Activated CD8-positive, alpha-beta memory T cell treated with anti-CD3 and anti-CD28 coated beads for 36 hours (primary cell): ENCODE data around the gene THAP6. TPM values are rescaled to one million over a fixed set of nuclear protein-coding genes. Genes with fewer than 3 reads are reported as not detected.
"Not testable (repeated sequence)": the region's sequence is repeated elsewhere in the genome, so short reads cannot be mapped to it uniquely, and the experiment has no call there.

ENCODE experiments used
- CTCF ChIA-PET: fragments of 350-600 bp; sonication (Branson Sonifier 250); formaldehyde crosslinking; loops from one replicate; lab custom pipeline; 2021; ENCODE audit warnings: antibody characterized with exemption; lab: Charles Lee
- POLR2A ChIA-PET: fragments of 350-600 bp; sonication (Branson Sonifier 250); formaldehyde crosslinking; loops from one replicate; lab custom pipeline; 2021; ENCODE audit warnings: antibody characterized with exemption; lab: Charles Lee
- total RNA-seq, 2 experiments: library from RNA; stranded (reverse); gene quantifications; one replicate each; pipeline ENCODE4 v1.2.3, GENCODE V29; 2021

THAP6 gene
- total RNA-seq, 2 experiments from 2014 or later, result 20.1 to 20.8 TPM

DNA sequence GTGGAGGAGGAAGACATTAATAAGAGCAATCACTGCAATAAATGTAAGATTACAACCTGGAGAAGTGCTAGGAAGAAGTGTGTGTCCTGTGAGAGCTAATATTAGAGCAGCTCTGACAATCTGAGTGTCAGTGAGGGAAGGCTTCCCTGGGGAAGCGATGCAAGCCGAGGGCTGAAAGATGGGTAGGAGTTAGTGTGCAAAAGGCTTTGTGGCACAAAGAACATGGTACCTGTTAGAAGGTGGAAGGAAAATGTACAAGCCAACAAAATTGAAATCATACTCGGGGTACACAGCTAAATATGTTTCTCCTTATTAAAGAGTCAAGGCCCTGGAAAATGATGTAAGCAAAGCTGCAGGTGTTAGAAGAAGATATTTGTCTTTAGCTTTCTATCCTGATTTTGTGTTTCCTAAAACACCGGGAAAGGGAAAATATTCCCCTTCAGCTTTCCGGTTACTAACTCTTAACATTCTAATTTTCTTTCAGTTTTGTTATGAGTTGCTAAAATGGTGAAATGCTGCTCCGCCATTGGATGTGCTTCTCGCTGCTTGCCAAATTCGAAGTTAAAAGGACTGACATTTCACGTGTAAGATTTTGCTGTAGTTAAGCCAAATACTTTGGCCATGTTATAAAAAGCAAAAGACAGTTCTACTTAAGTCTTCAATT lies 808 bp downstream of the THAP6 start:
- ChIA-PET POLR2A (interaction anchor here (0.8 kb wide), 1 partner anchor 139 kb away, joined by 3 read pairs; no protein-coding TSS in a partner anchor), CTCF (interaction anchor here (0.6 to 1.0 kb wide), 3 partner anchors 56 to 145 kb away, joined by 3 to 4 read pairs (median 4); no protein-coding TSS in a partner anchor)

DNA sequence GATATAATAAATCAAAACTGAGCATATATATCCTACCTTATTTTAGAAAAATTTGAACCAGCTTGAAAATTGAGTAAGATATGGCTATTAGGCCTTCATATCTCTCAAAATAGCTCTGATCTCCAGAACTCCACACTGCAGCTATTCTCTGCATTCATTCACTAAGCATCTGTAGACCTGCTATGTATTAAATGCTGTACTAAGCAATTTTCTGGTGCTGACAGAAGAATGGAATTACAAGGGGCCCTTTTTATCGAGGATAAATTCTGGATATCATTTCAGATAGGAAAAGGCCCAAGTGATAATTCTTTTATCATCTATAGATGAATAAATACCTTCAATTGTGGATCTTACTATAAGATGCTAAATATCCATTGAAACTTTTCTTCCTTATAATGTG lies 1.9 kb downstream of the THAP6 start:
- ChIA-PET CTCF (no interaction called here), POLR2A (no interaction called here)

DNA sequence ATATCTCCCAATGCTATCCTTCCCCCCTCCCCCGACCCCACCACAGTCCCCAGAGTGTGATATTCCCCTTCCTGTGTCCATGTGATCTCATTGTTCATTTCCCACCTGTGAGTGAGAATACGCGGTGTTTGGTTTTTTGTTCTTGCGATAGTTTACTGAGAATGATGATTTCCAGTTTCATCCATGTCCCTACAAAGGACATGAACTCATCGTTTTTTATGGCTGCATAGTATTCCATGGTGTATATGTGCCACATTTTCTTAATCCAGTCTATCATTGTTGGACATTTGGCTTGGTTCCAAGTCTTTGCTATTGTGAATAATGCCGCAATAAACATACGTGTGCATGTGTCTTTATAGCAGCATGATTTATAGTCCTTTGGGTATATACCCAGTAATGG lies 5.2 kb downstream of the THAP6 start:
- POLR2A ChIA-PET, CTCF ChIA-PET: not testable (repeated sequence)

DNA sequence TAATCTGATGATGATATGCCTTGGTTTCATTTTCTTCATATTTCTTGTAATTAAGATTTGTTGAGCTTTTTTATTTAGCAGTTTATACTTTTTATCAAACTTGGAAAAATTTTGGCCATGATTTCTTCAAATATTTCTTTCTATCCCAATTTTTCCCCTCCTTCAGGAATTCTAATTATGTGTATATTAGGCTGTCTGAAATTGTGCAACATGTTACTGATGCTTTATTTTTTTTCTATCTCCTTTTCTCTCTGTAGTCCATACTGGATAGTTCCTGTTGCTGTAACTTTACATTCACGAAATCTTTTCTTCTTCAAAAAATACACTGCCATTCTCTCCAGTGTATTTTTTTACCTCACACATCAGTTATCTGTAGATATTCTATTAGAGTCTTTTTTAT lies 10.8 kb downstream of the THAP6 start:
- ChIA-PET POLR2A (interaction anchor here (0.7 kb wide), 1 partner anchor 143 kb away, joined by 3 read pairs; no protein-coding TSS in a partner anchor), CTCF (no interaction called here)

DNA sequence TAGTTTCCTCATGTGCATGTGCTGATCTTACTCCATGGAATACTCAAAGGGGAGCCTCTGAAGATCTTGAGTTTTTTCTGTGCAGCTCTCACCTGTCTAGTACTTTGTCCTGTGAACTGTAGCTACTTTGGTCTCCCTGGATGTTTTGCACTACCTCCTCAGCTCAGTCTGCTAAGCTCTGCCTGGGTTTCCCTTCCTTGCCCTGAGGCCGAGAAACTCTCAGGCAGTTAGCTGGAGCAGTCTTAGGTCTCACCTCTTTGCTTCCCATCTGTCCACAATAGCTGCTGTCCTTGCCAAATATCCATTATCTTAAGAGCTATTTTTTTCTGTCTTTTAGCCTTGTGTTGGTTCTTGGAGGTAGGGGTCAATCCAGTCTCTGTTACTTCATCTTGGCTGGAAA lies 11.6 kb downstream of the THAP6 start:
- CTCF ChIA-PET, result no interaction called here
- POLR2A ChIA-PET, result no interaction called here

DNA sequence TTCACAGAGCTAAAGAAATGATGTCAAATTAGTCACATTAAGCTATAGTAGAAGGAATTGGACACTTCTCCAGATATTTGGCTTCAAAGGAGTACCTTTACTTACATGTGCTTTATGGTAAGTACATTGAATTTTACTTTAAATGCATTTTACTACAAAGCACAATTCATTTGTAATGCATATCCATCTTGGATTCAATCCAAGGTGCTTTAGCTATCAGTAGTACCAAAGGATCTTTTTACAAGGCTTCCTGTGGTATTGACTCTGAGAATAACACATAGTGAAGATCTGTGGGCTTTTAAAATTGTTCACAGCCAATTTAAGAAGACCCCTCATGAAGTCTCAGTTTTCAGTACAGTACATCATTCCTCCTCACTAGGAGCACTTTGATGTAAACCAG lies 13.2 kb downstream of the THAP6 start:
- ChIA-PET POLR2A (no interaction called here), CTCF (no interaction called here)

DNA sequence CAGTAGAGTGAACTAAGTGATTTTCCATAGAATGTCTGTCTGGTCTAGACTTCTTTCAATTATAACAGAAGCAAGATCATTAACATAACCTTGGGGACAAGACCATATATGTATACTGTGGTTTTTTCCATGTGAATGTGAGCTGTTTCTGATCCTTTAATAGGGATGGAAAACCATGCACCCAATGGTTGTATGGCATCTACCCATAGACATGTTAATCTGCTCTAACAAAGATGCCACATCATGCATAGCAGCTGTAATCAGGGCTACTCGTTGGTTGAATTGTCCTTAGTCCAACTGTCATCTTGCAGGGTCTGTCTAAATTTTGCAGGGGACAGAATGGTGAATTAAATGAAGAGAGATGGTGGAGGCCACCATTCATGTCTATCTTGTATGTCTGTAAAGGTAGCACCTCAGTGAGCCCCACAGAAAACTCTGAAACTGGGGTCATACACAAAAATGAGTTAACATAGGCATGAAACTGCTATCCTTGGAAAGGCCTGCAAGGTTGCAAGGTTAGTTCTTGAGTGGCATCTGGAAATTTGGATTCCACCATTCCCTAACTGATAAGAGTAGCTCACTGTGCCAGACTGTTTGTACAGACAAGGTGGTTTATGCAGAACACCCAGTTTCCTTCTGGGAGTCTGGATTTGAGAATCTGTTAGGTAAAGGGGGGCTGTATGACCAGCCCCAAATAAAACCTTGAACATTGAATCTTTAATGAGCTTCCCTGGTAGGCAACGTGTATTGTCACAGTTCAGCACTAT lies 16.5 kb downstream of the THAP6 start:
- CTCF ChIA-PET, result no interaction called here
- POLR2A ChIA-PET, result no interaction called here

DNA sequence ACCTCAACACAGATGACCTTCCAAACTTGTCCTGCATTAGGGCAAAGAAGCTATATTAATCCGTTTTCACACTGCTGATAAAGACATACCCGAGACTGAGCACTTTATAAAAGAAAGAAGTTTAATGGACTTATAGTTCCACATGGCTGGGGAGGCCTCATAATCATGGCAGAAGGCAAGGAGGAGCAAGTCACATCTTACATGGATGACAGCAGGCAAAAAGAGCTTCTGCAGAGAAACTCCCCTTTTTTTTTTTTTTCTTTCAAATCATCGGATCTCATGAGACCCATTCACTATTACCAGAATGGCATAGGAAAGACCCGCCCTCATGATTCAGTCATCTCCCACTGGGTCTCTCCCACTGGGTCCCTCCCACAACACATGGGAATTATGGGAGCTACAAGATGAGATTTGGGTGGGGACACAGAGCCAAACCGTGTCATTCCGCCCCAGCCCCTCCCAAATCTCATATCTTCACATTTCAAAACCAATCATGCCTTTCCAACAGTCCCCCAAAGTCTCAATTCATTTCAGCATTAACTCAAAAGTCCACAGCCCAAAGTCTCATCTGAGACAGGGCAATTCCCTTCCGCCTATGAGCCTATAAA lies 17.4 kb downstream of the THAP6 start:
- POLR2A ChIA-PET, CTCF ChIA-PET: not testable (repeated sequence)

DNA sequence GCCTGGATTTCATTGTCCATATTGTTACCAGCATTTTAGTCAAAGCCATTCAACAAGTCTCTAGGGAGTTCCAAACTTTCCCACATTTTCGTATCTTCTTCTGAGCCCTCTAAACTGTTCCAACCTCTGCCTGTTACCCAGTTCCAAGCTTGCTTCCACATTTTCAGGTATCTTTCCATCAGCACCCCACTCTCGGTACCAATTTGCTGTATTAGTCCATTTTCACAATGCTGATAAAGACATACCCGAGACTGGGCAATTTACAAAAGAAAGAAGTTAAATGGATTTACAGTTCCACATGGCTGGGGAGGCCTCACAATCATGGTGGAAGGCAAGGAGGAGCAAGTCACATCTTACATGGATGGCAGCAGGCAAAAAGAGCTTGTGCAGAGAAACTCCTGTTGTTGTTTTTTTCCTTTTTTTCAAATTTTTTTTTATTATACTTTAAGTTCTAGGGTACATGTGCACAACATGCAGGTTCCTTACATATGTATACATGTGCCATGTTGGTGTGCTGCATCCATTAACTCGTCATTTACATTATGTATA lies 19.1 kb downstream of the THAP6 start:
- POLR2A ChIA-PET, CTCF ChIA-PET: not testable (repeated sequence)

DNA sequence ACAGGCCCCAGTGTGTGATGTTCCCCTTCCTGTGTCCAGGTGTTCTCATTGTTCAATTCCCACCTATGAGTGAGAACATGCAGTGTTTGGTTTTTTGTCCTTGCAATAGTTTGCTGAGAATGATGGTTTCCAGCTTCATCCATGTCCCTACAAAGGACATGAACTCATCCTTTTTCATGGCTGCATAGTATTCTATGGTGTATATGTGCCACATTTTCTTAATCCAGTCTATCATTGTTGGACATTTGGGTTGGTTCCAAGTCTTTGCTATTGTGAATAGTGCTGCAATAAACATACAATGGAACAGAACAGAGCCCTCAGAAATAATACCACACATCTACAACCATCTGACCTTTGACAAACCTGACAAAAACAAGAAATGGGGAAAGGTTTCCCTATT lies 19.7 kb downstream of the THAP6 start:
- CTCF ChIA-PET, POLR2A ChIA-PET: not testable (repeated sequence)

DNA sequence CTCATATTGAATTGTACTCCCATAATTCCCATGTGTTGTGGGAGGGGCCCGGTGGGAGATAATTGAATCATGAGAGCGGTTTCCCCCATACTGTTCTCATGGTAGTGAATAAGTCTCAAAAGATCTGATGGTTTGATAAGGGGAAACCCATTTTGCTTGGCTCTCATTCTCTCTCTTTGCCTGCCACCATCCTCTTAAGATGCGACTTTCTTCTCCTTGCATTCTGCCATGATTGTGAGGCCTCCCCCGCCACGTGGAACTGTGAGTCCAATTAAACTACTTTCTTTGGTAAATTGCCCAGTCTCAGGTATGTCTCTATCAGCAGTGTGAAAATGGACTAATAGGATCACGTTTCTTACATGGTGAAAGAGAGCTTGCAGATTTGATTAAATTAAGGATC lies 23.0 kb downstream of the THAP6 start:
- POLR2A ChIA-PET, CTCF ChIA-PET: not testable (repeated sequence)

DNA sequence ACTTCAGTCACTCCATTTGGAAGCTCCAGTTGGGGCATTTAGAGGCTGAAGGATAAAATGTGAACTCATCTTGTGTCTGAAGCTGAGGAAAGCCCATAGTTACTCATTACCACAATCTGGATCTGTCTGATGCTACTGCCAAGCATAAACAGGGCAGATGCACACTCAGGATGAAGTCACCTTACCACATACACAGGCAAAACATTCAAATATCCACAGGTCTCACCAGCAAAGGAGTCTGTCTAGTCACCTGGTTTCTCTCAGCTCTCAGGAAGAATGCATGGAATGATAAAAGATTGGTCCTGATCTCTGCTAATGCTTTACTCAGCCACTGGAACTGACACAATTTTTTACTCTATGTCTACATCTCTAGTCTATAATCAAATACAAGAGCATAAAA lies 28.6 kb downstream of the THAP6 start:
- CTCF ChIA-PET, result interaction anchor here (0.7 kb wide), 1 partner anchor 39 kb away, joined by 3 read pairs; no protein-coding TSS in a partner anchor
- POLR2A ChIA-PET, result no interaction called here

DNA sequence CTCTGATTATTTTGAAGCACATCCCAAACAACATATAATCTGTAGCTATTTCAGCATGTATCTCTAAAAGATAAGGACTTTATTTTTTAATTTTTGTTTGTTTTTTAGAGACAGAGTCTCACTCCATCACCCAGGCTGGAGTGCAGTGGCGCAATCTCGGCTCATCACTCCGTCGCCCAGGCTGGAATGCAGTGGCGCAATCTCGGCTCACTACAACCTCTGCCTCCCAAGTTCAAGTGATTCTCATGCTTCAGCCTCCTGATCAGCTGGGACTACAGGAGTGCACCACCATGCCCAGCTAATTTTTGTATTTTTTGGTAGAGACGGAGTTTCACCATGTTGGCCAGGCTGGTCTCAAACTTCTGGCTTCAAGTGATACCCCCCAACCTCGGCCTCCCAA lies 29.9 kb downstream of the THAP6 start:
- CTCF ChIA-PET, POLR2A ChIA-PET: not testable (repeated sequence)

DNA sequence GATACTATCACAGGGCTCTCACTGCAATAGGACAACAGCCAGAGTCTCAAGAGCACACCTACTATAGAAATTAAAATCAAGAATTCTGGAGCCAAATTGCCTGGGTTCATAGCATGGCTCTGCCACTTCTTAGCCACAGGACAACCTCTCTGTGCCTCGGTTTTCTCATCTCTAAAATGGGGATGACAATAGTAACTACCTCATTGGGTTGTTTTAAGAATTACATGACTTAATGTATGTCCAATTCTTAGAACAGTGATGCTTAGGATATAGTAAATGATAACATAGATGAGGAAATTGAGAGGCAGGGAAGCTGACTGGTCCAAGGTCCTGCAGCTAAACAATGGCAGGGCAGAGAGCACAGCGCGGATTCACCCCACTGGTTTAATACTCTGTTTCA lies 30.6 kb downstream of the THAP6 start:
- CTCF ChIA-PET, result no interaction called here
- POLR2A ChIA-PET, result no interaction called here

DNA sequence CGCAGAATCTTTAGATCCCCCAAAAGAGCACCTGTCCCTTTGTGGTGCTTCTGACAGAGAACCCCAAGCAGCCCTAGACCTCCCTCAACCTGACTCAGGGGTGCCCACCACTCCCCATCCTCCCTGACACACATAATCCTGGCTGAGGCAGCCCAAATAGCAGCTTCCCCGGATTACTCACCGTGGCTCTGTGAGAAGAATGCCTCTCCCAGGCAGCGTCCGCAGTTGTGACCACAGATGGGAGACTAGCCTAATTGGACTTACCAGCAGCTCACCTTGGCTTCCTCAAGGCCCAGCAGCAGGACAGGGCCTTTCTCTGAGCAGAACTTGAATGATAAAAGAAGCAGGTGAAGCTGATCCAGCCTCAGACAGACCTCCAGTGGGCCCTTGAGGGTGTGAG lies 31.3 kb downstream of the THAP6 start:
- POLR2A ChIA-PET, result no interaction called here
- CTCF ChIA-PET, result no interaction called here

DNA sequence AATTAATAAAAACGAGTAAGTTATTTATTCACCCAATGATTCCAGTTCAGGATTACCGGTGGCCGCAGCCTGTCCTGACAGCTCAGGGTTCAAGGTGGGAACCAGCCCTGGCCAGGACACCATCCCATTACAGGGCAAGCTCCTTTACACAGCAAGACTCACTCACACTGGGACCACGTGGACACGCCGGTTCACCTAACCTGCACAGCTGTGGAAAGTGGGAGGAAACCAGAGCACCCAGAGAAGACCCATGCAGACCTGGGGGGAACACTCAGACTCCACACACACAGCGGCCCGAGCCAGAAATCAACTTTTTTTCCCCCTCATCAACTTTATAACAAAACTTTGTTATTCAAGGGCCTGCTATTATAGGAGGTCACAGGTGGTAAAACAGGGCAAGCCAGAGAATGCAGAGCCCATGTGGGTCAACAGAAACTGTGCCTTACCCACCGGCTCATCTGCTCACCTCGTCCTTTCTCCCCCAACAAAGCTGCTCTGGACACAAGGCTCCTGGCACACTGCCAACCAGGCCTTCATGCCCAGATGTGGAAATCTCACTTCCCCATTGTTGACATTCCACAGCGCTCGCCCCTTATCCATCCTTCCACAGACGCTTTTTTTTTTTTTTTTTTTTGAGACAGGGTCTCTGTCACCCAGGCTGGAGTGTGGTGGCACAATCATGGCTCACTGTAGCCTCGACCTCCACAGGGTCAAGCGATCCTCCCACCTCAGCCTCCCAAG lies 33.5 kb downstream of the THAP6 start:
- CTCF ChIA-PET, result interaction anchor here (0.7 kb wide), 2 partner anchors 258 to 300 kb away, joined by 3 to 7 read pairs; no protein-coding TSS in a partner anchor
- POLR2A ChIA-PET, result interaction anchor here (0.7 kb wide), 1 partner anchor 9 kb away, joined by 8 read pairs; no protein-coding TSS in a partner anchor

DNA sequence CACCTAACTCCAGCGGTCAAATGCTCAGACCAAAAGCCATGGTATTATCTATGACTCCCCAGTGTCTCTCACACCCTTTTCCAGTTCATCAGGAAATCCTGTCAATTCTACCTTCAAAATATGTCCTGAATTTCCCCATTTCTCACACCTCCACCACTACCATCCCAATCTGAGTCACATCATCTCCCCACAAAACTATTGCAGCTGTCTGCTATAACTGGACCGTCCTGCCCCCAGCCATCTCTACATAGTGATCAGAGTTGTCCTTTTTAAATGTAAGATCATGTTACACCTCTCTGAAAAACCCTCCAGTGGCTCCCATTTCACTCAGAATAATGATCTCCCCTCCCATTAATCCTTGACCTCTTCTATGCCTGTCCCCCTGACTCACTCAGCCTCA lies 34.7 kb downstream of the THAP6 start:
- POLR2A ChIA-PET, result no interaction called here
- CTCF ChIA-PET, result no interaction called here

DNA sequence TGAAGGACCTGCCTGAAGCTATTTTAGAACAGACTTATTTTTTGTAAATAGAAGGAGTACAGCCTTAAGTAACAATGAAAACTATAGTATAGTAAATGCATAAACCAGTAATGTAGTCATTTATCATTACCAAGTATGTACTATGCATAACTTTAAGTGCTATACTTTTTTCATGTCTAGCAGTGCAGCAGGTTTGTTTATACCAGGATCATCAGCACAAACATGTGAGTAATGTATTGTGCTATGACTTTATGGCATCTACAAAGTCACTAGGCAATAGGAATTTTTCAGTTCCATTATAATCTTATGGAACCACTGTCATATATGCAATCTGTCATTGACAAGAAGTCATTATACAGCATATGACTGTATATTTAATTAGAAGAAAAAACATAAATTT lies 38.2 kb downstream of the THAP6 start:
- CTCF ChIA-PET, result no interaction called here

More for the DNA sequence above, 38.2 kb downstream of the THAP6 start:
- POLR2A ChIA-PET, result no interaction called here
